Lower leg skin (tissue), 4 donors: ENCODE results near the gene RAB5B. TPM values are rescaled to one million over a fixed set of nuclear protein-coding genes. Genes with fewer than 3 reads are reported as not detected.
"Not testable (repeated sequence)": the region's sequence is repeated elsewhere in the genome, so short reads cannot be mapped to it uniquely, and the experiment has no call there.

Experiments used
- DNase-seq, 2 donors: peaks; one replicate each; pipeline ENCODE4 v3.0.0-alpha.2; 2019; ENCODE audit warnings: low spot score in 2 of 2
- H3K4me3 ChIP-seq: fragments of 200-600 bp; sonication (generic); 2 replicates; pipeline ENCODE4 v1.5.1; 2017; ENCODE audit warnings: mild to moderate bottlenecking, low read depth; ENCODE audit not compliant: poor library complexity, severe bottlenecking
- POLR2A ChIP-seq, 2 donors: fragments of 450-650 bp; IDR thresholded peaks; one replicate each; pipeline ENCODE4 v1.6.1; 2016 to 2017; ENCODE audit warnings: antibody characterized with exemption in 2 of 2, mild to moderate bottlenecking in 1 of 2, moderate library complexity in 1 of 2
- WGBS, 2 donors: methylation state at CpG; one replicate each; pipeline ENCODE4 v1.1.5; 2018; 5-methylcytosine and 5-hydroxymethylcytosine counted together
- intact Hi-C: fragments of 100-400 bp; cut with DNase I; formaldehyde crosslinking; loops from one replicate; pipeline ENCODE4 v1.15.0; 2023; ENCODE audit warnings: low total_unique reads
- total RNA-seq, 4 donors: library from RNA; depleted of rRNA; stranded (reverse); fragments of >200 nt; gene quantifications; one replicate each; pipeline ENCODE4 v1.1.0, GENCODE V29; 2016
- TF ChIP-seq, protein P1 (sequence below), 3 donors: fragments of 450-650 bp; IDR thresholded peaks; one replicate each; pipeline ENCODE4 v1.5.1; 2016; ENCODE audit warnings: antibody characterized with exemption in 3 of 3, mild to moderate bottlenecking in 3 of 3, moderate library complexity in 2 of 3

The RAB5B gene
- total RNA-seq, 4 donors from 2014 or later = 96.9 to 141 (median 129) TPM

DNA sequence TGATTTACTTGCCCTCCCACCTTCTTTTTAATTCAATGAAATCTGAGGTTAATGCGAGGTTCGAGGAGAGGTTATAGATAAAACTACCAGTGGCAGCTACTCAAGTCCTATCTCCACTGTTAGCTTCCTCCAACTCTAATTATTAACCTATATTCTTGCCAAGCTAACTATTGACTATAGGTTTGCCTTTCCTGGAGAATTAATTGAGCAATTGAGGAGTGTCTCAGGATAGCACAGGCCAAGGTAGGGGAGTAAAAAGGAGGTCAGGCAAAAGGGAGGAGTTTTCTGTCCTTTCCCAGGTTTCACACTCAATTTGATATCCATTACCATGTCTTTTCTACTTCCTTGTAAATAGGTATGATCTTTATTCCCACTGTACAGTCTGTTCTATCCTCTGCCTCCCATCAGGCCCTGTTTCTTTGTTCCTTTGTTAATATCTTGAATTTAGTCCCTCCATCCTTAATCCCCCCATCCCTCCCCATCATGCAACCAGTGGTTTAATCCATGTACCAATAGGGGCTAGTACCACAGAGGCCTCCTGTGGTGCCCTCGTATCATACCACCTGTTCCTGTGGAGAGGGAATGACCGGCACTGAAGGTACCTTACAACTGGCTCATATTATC, 19.5 kb downstream of the RAB5B start:
- H3K4me3 ChIP-seq = no peak overlapping the region
- no peak for DNase-seq
- TF ChIP-seq POLR2A (IDR thresholded peaks at IDR 0.05) = no peak
- TF ChIP-seq, protein P1, sequence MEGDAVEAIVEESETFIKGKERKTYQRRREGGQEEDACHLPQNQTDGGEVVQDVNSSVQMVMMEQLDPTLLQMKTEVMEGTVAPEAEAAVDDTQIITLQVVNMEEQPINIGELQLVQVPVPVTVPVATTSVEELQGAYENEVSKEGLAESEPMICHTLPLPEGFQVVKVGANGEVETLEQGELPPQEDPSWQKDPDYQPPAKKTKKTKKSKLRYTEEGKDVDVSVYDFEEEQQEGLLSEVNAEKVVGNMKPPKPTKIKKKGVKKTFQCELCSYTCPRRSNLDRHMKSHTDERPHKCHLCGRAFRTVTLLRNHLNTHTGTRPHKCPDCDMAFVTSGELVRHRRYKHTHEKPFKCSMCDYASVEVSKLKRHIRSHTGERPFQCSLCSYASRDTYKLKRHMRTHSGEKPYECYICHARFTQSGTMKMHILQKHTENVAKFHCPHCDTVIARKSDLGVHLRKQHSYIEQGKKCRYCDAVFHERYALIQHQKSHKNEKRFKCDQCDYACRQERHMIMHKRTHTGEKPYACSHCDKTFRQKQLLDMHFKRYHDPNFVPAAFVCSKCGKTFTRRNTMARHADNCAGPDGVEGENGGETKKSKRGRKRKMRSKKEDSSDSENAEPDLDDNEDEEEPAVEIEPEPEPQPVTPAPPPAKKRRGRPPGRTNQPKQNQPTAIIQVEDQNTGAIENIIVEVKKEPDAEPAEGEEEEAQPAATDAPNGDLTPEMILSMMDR (IDR thresholded peaks at IDR 0.05) = no peak
- intact Hi-C loops = no loop called here
- 83 to 89% methylated on average over 4 of the region's 4 CpGs for WGBS, 2 donors

DNA sequence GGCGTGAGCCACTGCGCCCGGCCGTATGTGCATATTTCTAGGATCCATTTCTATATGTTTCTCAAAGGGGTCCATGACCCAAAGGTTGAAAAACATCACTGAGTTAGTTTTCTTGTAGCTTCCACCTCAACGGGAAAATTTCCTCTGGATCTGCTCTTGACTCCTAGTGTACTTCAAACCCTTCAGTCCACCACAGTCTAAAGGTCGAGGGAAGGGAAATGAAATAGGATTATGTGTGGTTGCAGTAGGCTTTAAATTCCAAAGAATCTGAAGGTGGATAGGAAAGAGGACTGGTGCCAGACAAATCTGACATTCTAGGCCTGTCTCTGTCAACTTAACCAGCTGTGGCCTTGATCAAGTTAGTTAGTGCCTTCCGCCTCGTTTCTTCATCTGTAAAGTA, 21.5 kb downstream of the RAB5B start:
- TF ChIP-seq, protein P1 (IDR thresholded peaks at IDR 0.05) = no peak
- TF ChIP-seq POLR2A (IDR thresholded peaks at IDR 0.05) = no peak
- H3K4me3 ChIP-seq = no peak overlapping the region
- 80 to 90% methylated on average over 8 of the region's 8 CpGs for WGBS, 2 donors
- intact Hi-C loops = no loop called here
- no peak for DNase-seq

DNA sequence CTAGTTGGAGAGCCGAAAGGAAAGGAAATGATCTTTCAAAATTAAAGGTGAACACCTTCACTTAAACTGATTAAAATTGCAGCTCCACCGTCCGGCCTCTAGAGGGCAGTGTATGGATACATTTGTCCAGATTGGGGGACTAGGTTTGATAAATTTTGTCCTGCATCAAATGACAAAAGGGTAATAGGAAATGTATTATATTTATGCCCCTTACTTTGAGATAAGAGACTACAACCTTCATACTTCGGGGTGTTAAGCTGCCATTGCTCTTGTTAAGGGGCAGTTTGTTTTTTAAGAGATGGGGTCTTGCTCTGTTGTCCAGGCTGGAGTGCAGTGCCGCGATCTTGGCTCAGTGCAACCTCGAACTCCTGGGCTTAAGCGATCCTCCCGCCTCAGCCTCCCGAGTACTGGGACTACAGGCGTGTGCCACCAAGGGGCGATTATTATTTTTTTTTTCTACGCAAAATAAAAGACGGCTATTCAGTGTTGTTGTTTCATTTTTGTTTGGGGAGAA, 22.4 kb downstream of the RAB5B start:
- H3K4me3 ChIP-seq = peak overlapping the region; percentile 39
- TF ChIP-seq, protein P1 (IDR thresholded peaks at IDR 0.05) = peak in 1 of 3 donors; percentile 21
- TF ChIP-seq POLR2A (IDR thresholded peaks at IDR 0.05) = no peak
- WGBS, 2 donors = 26 to 29% methylated on average over 14 of the region's 14 CpGs
- DNase-seq = peak in 1 of 2 donors; percentile 39
- intact Hi-C loops = no loop called here

DNA sequence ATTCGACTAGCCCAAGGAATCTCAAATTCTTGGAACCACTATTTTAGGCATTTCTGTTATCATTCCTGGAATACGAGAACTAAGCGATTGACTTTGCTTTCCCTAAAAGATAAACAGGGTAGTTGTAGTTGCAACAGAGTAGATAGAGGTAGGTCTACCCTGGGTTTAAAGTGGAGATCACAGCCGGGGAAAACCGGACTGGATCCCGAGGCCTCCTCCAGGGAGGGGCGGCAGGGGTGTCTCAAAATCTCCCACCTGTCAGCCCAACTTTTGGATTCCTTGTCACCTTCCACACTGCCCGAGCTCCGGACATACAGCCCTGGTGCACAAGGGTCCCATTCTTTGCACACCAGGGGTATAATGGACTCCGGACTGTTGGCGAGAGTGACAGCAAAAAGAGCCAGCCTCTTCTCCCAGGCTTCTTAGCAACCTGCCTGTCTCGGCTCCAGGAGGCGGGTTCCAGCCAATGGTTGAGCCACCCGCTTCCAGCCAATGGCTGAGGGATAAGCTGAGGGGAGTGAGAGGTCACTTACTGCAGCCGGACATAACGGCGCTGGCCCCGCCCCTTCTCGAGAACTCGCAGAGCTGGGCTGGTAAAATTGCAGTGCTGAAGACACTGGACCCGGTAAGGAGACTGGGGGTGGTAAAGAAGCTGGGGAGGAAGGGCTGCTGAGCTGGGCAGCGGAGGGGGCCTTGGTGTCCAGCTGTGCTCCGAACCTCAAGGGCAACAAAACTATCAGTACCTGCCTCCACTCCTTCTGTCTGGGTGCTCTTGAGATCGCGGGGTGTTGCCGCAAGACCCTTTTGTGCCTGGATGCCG, 23.0 kb downstream of the RAB5B start, which contains the start of gene SUOX:
SUOX (plus strand) TSS at position 562 of the 820 bp plus-strand sequence. CDS start 4,946 bp downstream, outside the sequence.
- 1 to 2% methylated on average over 25 to 27 of the region's 27 CpGs for WGBS, 2 donors

DNA sequence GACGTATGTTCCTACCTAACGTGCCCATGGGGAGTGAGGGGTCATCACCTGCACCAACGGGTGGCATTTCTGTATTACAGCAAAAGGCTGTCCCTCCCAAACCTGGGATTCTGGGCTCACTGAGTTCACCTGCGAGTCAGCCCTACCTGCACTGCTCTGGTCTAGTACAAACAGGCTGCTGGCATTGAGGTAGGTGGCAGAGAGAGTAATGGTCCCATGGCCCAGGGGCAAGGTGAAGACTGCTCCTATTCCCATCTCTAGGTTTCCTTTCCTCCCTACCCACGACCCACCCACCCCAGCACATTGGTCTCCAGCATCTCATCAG, 23.6 kb downstream of the RAB5B start:
- TF ChIP-seq POLR2A (IDR thresholded peaks at IDR 0.05) = no peak
- TF ChIP-seq, protein P1 (IDR thresholded peaks at IDR 0.05) = no peak
- DNase-seq = no peak
- peak overlapping the region; percentile 39 for H3K4me3 ChIP-seq
- WGBS, 2 donors = 4 to 6% methylated on average over 5 of the region's 5 CpGs
- intact Hi-C loops = no loop called here

More for the DNA sequence above, 23.0 kb downstream of the RAB5B start, which contains the start of gene SUOX:
- intact Hi-C loops = no loop called here
- H3K4me3 ChIP-seq = peak within 1 kb of the TSS; percentile 39
- TF ChIP-seq, protein P1 (IDR thresholded peaks at IDR 0.05) = no peak
- no peak for TF ChIP-seq POLR2A (IDR thresholded peaks at IDR 0.05)
- DNase-seq = peak; percentile 96 to 99

DNA sequence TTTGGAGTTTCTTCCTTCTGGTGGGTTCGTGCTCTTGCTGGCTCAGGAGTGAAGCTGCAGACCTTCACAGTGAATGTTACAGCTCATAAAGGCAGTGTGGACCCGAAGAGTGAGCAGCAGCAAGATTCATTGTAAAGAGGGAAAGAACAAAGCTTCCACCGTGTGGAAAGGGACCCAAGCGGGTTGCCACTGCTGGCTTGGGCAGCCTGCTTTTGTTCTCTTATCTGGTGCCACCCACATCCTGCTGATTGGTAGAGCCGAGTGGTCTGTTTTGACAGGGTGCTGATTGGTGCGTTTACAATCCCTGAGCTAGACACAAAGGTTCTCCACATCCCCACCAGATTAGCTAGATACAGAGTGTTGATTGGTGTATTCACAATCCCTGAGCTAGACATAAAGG, 25.6 kb downstream of the RAB5B start:
- DNase-seq, intact Hi-C loops, H3K4me3 ChIP-seq: not testable (repeated sequence)
- 73 to 77% methylated on average over 6 of the region's 6 CpGs for WGBS, 2 donors

DNA sequence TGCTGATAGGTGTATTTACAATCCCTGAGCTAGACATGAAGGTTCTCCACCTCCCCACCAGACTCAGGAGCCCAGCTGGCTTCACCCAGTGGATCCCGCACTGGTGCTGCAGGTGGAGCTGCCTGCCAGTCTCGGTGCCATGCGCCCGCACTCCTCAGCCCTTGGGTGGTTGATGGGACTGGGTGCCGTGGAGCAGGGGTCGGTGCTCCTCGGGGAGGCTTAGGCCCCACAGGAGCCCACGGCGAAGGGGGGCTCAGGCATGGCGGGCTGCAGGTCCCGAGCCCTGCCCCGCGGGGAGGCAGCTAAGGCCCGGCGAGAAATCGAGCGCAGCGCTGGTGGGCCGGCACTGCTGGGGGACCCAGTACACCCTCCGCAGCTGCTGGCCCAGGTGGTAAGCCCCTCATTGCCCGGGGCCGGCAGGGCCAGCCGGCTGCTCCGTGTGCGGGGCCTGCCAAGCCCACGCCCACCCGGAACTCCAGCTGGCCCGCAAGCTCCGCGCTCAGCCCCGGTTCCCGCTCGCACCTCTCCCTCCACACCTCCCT, 26.2 kb downstream of the RAB5B start:
- DNase-seq, H3K4me3 ChIP-seq, intact Hi-C loops: not testable (repeated sequence)
- WGBS, 2 donors = 94 to 95% methylated on average over 9 to 33 of the region's 33 CpGs
